ENCODE measurements around the gene HLA-DOA.

DNA sequence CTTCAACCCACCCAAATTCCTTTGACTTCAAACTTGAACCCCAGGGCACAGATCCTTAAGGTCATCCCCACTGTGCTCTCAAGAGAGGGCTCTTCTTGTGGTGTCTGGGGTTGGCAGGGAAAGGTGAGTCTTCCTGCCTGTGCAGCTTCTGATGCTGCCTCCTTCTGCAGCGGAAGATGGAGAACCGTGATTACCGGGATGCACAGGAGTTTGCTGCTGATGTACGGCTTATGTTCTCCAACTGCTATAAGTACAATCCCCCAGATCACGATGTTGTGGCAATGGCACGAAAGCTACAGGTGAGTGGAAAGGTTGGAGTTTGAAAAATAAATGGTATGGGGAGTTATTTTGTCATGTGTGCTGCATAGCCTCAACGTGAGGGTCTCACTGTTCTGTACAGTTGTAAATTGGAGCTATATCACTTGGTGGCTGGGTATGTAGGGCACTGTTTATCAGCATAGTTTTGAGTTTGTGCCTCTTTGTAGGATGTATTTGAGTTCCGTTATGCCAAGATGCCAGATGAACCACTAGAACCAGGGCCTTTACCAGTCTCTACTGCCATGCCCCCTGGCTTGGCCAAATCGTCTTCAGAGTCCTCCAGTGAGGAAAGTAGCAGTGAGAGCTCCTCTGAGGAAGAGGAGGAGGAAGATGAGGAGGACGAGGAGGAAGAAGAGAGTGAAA lies 32.0 kb downstream of the HLA-DOA start:
- TF ChIP-seq EZH2 (optimal IDR thresholded peaks at IDR 0.05; ENCODE audit: low read depth, low read length) (no peak), EZH2phosphoT487 (IDR thresholded peaks at IDR 0.05; ENCODE audit: low read length) (no peak)
- TF ChIP-seq, protein P1, sequence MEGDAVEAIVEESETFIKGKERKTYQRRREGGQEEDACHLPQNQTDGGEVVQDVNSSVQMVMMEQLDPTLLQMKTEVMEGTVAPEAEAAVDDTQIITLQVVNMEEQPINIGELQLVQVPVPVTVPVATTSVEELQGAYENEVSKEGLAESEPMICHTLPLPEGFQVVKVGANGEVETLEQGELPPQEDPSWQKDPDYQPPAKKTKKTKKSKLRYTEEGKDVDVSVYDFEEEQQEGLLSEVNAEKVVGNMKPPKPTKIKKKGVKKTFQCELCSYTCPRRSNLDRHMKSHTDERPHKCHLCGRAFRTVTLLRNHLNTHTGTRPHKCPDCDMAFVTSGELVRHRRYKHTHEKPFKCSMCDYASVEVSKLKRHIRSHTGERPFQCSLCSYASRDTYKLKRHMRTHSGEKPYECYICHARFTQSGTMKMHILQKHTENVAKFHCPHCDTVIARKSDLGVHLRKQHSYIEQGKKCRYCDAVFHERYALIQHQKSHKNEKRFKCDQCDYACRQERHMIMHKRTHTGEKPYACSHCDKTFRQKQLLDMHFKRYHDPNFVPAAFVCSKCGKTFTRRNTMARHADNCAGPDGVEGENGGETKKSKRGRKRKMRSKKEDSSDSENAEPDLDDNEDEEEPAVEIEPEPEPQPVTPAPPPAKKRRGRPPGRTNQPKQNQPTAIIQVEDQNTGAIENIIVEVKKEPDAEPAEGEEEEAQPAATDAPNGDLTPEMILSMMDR (IDR thresholded peaks at IDR 0.05; ENCODE audit: low read length) = no peak
